Measurements from ENCODE around the gene MRPS12.

MRPS12 gene

DNA sequence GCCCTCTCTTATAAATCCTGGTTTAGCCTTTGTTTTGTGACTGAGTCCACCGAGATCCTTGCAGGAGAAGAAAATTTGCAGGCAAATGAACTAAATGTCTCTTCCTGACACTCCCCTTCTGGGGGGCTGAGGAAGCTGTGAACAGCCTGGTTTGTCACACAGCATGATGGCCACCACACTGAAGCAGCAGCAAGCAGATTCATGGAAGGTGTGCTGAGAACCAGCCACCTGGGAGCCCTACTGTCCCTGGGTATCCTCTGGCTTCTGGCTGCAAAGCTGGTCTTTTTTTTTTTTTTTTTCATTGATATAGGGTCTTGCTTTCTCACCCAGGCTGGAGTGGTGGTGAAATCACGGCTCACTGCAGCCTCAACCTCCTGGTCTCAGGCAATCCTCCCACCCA, 11.2 kb downstream of the MRPS12 start:
- no peak overlapping the region for H3K27ac ChIP-seq (ENCODE audit: low read length)
- no peaks in the 10 kb centered on the region for H3K4me1 ChIP-seq (ENCODE audit: low read length)
- H4K20me1 ChIP-seq (ENCODE audit: insufficient read depth, low read length): peaks cover 7% of the 10 kb centered on the region; the same call in 1 of the 2 replicates
- no peak overlapping the region for H3K9ac ChIP-seq (ENCODE audit: low read length)
- no peaks in the 10 kb centered on the region for H3K79me2 ChIP-seq (ENCODE audit: low read length)
- no peak for TF ChIP-seq CTCF (IDR thresholded peaks at IDR 0.05; ENCODE audit: low read depth, low read length)
- H3K4me3 ChIP-seq (ENCODE audit: low read length): no peak overlapping the region
- no peak overlapping the region for H3K4me2 ChIP-seq (ENCODE audit: low read length)
- H3K9me3 ChIP-seq (ENCODE audit: insufficient read depth, low read length): no peaks in the 10 kb centered on the region
- no peaks in the 10 kb centered on the region for H3K27me3 ChIP-seq (ENCODE audit: low read depth, low read length)
- no peak overlapping the region for H2AFZ ChIP-seq (ENCODE audit: low read depth, low read length)
- peaks cover 42% of the 10 kb centered on the region for H3K36me3 ChIP-seq (replicated peaks; ENCODE audit: low read depth, low read length)

DNA sequence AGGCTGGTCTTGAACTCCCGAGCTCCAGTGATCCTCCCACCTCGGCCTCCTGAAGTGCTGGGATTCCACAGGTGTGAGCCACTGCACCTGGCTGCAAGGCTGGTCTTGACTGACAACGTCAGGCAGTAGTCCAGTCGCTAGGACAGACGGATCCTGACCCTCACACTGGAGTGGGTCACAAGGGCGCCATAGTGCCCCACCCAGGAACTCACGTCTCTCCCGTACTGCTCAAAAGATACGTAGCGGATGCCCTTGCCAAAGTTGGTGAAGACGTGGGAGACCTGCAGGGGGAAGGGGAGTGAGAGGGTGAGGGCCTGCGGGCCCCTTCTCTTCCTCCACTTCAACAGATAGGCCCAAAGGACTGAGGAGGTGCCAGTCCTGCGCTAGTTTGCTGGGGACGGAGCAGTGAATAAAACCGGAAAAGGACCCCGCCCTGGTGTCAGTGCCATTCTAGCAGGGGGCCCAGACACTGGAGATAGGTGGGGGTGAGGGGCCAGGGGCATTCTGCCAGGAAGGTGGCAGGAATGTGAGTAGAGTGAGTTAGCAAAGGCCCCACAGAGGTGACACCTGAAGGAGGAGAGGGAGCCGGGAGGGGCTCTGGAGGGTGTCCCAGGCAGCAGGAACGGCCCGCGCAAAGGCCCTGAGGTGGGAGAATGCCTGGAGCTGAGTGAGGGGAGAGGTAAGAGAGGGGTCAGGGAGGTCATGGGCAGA, 11.9 kb downstream of the MRPS12 start:
- Histone ChIP-seq H3K4me1 (ENCODE audit: low read length) (no peaks in the 10 kb centered on the region), H2AFZ (ENCODE audit: low read depth, low read length) (no peak overlapping the region), H4K20me1 (ENCODE audit: insufficient read depth, low read length) (peaks cover 7% of the 10 kb centered on the region; the same call in 1 of the 2 replicates), H3K4me3 (ENCODE audit: low read length) (no peak overlapping the region), H3K9me3 (ENCODE audit: insufficient read depth, low read length) (no peaks in the 10 kb centered on the region), H3K79me2 (ENCODE audit: low read length) (no peaks in the 10 kb centered on the region), H3K36me3 (replicated peaks; ENCODE audit: low read depth, low read length) (peaks cover 48% of the 10 kb centered on the region), H3K4me2 (ENCODE audit: low read length) (no peak overlapping the region), H3K9ac (ENCODE audit: low read length) (no peak overlapping the region), H3K27me3 (ENCODE audit: low read depth, low read length) (no peaks in the 10 kb centered on the region), H3K27ac (ENCODE audit: low read length) (no peak overlapping the region)
- TF ChIP-seq EZH2phosphoT487 (IDR thresholded peaks at IDR 0.05; ENCODE audit: low read depth) (no peak), CTCF (IDR thresholded peaks at IDR 0.05; ENCODE audit: low read depth, low read length) (no peak)

DNA sequence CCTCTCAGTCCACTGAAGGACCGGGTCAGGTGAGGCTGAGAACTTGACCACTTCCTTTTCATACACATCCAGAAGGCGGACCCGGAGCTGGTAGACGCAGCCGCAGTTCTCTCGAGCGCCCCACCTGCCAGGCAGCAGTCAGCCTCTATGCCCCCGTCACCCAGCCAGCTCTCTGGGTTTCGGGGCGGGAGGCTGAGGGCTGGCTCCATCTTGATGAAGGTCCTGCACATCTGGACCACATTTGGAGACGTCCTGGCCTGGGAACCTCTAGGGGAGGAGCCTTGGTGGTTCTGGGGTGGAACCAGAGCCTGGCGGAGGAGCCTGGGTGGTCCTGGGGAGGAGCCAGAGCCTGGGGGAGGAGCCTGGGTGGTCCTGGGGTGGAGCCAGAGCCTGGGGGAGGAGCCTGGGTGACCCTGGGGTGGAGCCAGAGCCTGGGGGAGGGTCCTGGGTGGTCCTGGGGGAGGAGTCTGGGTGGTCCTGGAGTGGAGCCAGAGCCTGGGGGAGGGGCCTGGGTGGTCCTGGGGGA, 14.3 kb downstream of the MRPS12 start:
- no peaks in the 10 kb centered on the region for H3K27me3 ChIP-seq (ENCODE audit: low read depth, low read length)
- no peak overlapping the region for H3K27ac ChIP-seq (ENCODE audit: low read length)
- H3K9ac ChIP-seq (ENCODE audit: low read length): no peak overlapping the region
- H4K20me1 ChIP-seq (ENCODE audit: insufficient read depth, low read length): peaks cover 7% of the 10 kb centered on the region; the same call in 1 of the 2 replicates
- no peak for TF ChIP-seq EZH2phosphoT487 (IDR thresholded peaks at IDR 0.05; ENCODE audit: low read depth)
- no peak for TF ChIP-seq CTCF (IDR thresholded peaks at IDR 0.05; ENCODE audit: low read depth, low read length)
- H2AFZ ChIP-seq (ENCODE audit: low read depth, low read length): no peak overlapping the region
- no peaks in the 10 kb centered on the region for H3K79me2 ChIP-seq (ENCODE audit: low read length)
- no peak overlapping the region for H3K4me3 ChIP-seq (ENCODE audit: low read length)
- H3K4me2 ChIP-seq (ENCODE audit: low read length): no peak overlapping the region
- H3K4me1 ChIP-seq (ENCODE audit: low read length): no peaks in the 10 kb centered on the region
- H3K9me3 ChIP-seq (ENCODE audit: insufficient read depth, low read length): no peaks in the 10 kb centered on the region
- peaks cover 58% of the 10 kb centered on the region for H3K36me3 ChIP-seq (replicated peaks; ENCODE audit: low read depth, low read length)

GRCh38 chr19:38945562-38946228, 15.0 kb downstream of the MRPS12 start:
- H3K4me2 ChIP-seq (ENCODE audit: low read length): no peak overlapping the region
- no peaks in the 10 kb centered on the region for H3K9me3 ChIP-seq (ENCODE audit: insufficient read depth, low read length)
- H2AFZ ChIP-seq (ENCODE audit: low read depth, low read length): no peak overlapping the region
- no peak for TF ChIP-seq CTCF (IDR thresholded peaks at IDR 0.05; ENCODE audit: low read depth, low read length)
- no peak for TF ChIP-seq EZH2phosphoT487 (IDR thresholded peaks at IDR 0.05; ENCODE audit: low read depth)
- H3K4me3 ChIP-seq (ENCODE audit: low read length): no peak overlapping the region
- no peaks in the 10 kb centered on the region for H3K79me2 ChIP-seq (ENCODE audit: low read length)
- H3K27ac ChIP-seq (ENCODE audit: low read length): no peak overlapping the region
- no peaks in the 10 kb centered on the region for H3K27me3 ChIP-seq (ENCODE audit: low read depth, low read length)
- peaks cover 63% of the 10 kb centered on the region for H3K36me3 ChIP-seq (replicated peaks; ENCODE audit: low read depth, low read length)
- H3K9ac ChIP-seq (ENCODE audit: low read length): no peak overlapping the region
- H3K4me1 ChIP-seq (ENCODE audit: low read length): no peaks in the 10 kb centered on the region
- H4K20me1 ChIP-seq (ENCODE audit: insufficient read depth, low read length): peaks cover 9% of the 10 kb centered on the region

All from OCI-LY3 (cell line).